GM23248 (cell line): Measurements from ENCODE around the gene ACVRL1.

ENCODE experiments used
- EZH2 ChIP-seq: fragments of 200-600 bp; sonication (generic); IDR thresholded peaks from 2 replicates; pipeline ENCODE4 v1.6.1; 2018; ENCODE audit warnings: antibody characterized with exemption, mild to moderate bottlenecking; ENCODE audit not compliant: insufficient read depth, poor library complexity, severe bottlenecking
- EZH2phosphoT487 ChIP-seq: fragments of 200-600 bp; sonication (generic); IDR thresholded peaks from 2 replicates; pipeline ENCODE4 v1.6.1; 2018; ENCODE audit warnings: antibody characterized with exemption, moderate library complexity, mild to moderate bottlenecking, low read depth; ENCODE audit not compliant: insufficient read depth

DNA sequence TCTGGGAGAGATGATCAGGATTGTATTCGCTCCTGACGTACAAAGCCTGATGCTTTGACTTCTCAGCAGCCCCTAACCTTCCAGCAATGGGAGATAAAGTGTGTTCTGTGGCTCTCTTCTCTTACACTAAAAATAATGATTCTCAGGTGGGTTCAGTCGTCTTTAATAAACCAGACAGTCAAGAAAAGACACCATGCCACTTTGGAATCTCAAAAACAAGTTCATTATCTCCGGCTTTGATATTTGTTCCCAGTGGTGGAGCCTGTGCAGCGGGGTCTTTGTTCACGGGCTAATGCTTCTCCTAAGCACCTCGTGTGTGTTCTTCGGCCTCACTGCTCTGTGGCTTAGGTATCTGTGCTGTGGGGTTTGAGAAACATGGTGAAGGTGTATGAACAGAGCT is 45.8 kb downstream of the ACVRL1 start:
- TF ChIP-seq EZH2: no peak
- TF ChIP-seq EZH2phosphoT487: no peak
